ENCODE measurements around the gene EFCC1.

- TF ChIP-seq CTCF (IDR thresholded peaks at IDR 0.05; ENCODE audit: low read depth, low read length) (no peak), EZH2phosphoT487 (IDR thresholded peaks at IDR 0.05; ENCODE audit: low read depth) (no peak)
Measured at GRCh38 chr3:129016720-129017483, 15.8 kb downstream of the EFCC1 start.
